AG08396 (cell line): ENCODE results near the gene EDAR.

Experiments
- DNase-seq: peaks from one replicate; pipeline ENCODE4 v3.0.0; 2012; ENCODE audit warnings: low spot score, mixed read lengths

EDAR gene

GRCh38 chr2:108988796-108989713 lies at the start of gene EDAR:
TSS of gene EDAR (minus strand) at chr2:108989220. CDS start at chr2:108931014, 58,206 bp downstream.
- DNase-seq: no peak

- no peak for DNase-seq
Measured at GRCh38 chr2:109033171-109033570, 44.2 kb upstream of the EDAR start.

- no peak for DNase-seq
Measured at GRCh38 chr2:109032229-109032820, 43.3 kb upstream of the EDAR start.

- peak; percentile 36 for DNase-seq
Measured at GRCh38 chr2:109031476-109032228, 42.6 kb upstream of the EDAR start.

GRCh38 chr2:109030870-109031475 lies 42.0 kb upstream of the EDAR start:
- no peak for DNase-seq

- no peak for DNase-seq
Measured at GRCh38 chr2:109029490-109030201, 40.6 kb upstream of the EDAR start.

- no peak for DNase-seq
Measured at GRCh38 chr2:109028738-109029489, 39.9 kb upstream of the EDAR start.

GRCh38 chr2:109028277-109028676 lies 39.3 kb upstream of the EDAR start:
- DNase-seq: no peak

- DNase-seq: no peak
Measured at GRCh38 chr2:109027702-109028101, 38.7 kb upstream of the EDAR start.

GRCh38 chr2:109024477-109024876 lies 35.5 kb upstream of the EDAR start:
- DNase-seq: no peak

GRCh38 chr2:109021895-109022300 lies 32.9 kb upstream of the EDAR start:
- no peak for DNase-seq

GRCh38 chr2:109020217-109020637 lies 31.2 kb upstream of the EDAR start:
- DNase-seq: no peak

GRCh38 chr2:109018452-109018851 lies 29.4 kb upstream of the EDAR start:
- DNase-seq: no peak

GRCh38 chr2:109017017-109017416 lies 28.0 kb upstream of the EDAR start:
- DNase-seq: no peak

GRCh38 chr2:109016376-109016775 lies 27.4 kb upstream of the EDAR start:
- DNase-seq: no peak

GRCh38 chr2:109014476-109014875 lies 25.5 kb upstream of the EDAR start:
- no peak for DNase-seq

- DNase-seq: no peak
Measured at GRCh38 chr2:109013051-109013450, 24.0 kb upstream of the EDAR start.

GRCh38 chr2:109009920-109010610 lies 21.0 kb upstream of the EDAR start:
- no peak for DNase-seq

GRCh38 chr2:109006971-109007370 lies 18.0 kb upstream of the EDAR start:
- no peak for DNase-seq

GRCh38 chr2:109005686-109006204 lies 16.7 kb upstream of the EDAR start:
- DNase-seq: no peak
